WTC11 (cell line): ENCODE measurements around the gene LATS1. TPM values are rescaled to one million over a fixed set of nuclear protein-coding genes. Genes with fewer than 3 reads are reported as not detected.
A peak's percentile ranks its signal among the peaks of the same experiment; 100 is the strongest.

Experiments used
- ATAC-seq: fragments of 200-7000 bp; cut with Tn5 transposase; 2 replicates; pipeline ENCODE4 v1.10.0; 2021; ENCODE audit warnings: mild to moderate bottlenecking, moderate library complexity
- CTCF ChIA-PET: fragments of 300-600 bp; sonication (Branson Sonifier 250); formaldehyde crosslinking; loops from one replicate; lab custom pipeline; 2021; ENCODE audit warnings: antibody characterized with exemption; lab: Charles Lee
- POLR2A ChIA-PET: fragments of 350-600 bp; sonication (Branson Sonifier 250); formaldehyde crosslinking; loops from one replicate; lab custom pipeline; 2021; ENCODE audit warnings: antibody characterized with exemption; lab: Charles Lee
- DNase-seq: peaks from one replicate; pipeline ENCODE4 v3.0.0; 2021; ENCODE audit warnings: low spot score
- H3K27ac Mint-ChIP-seq: 2 replicates; pipeline ENCODE4 v1.8.0; 2021; ENCODE audit warnings: mixed read lengths
- H3K27me3 Mint-ChIP-seq: 2 replicates; pipeline ENCODE4 v1.8.0; 2021; ENCODE audit warnings: low read depth, mild to moderate bottlenecking, moderate library complexity, mixed read lengths
- H3K36me3 Mint-ChIP-seq: 2 replicates; pipeline ENCODE4 v1.8.0; 2021; ENCODE audit warnings: mixed read lengths
- H3K4me1 Mint-ChIP-seq: 2 replicates; pipeline ENCODE4 v1.8.0; 2022; ENCODE audit warnings: mixed read lengths
- H3K4me3 Mint-ChIP-seq: 2 replicates; pipeline ENCODE4 v1.8.0; 2021; ENCODE audit warnings: mild to moderate bottlenecking, moderate library complexity, mixed read lengths
- H3K9me3 Mint-ChIP-seq: 2 replicates; pipeline ENCODE4 v1.8.0; 2021; ENCODE audit warnings: mixed read lengths
- ELF4 ChIP-seq: sonication (generic); formaldehyde crosslinking; IDR thresholded peaks from 2 replicates; pipeline ENCODE4 v1.8.1; 2022; ENCODE audit warnings: low read depth, mild to moderate bottlenecking, moderate library complexity, missing genetic modification reagents
- GABPB1 ChIP-seq: sonication (generic); formaldehyde crosslinking; IDR thresholded peaks from 2 replicates; pipeline ENCODE4 v1.8.1; 2023; ENCODE audit warnings: mild to moderate bottlenecking, missing genetic modification reagents
- HMGA2 ChIP-seq: fragments of 250-450 bp; sonication (Bioruptor Pico); IDR thresholded peaks from 2 replicates; pipeline ENCODE4 v1.4.0; 2021; ENCODE audit warnings: mild to moderate bottlenecking, moderate library complexity
- JUN ChIP-seq: sonication (generic); formaldehyde crosslinking; IDR thresholded peaks from 2 replicates; pipeline ENCODE4 v1.8.0; 2023; ENCODE audit warnings: mild to moderate bottlenecking, missing genetic modification reagents
- MYBL2 ChIP-seq: sonication (generic); formaldehyde crosslinking; IDR thresholded peaks from 2 replicates; pipeline ENCODE4 v1.8.1; 2023; ENCODE audit warnings: mild to moderate bottlenecking, moderate library complexity, missing genetic modification reagents
- NFYB ChIP-seq: sonication (generic); formaldehyde crosslinking; conservative IDR thresholded peaks from 2 replicates; pipeline ENCODE4 v1.8.0; 2022; ENCODE audit warnings: low read depth, missing genetic modification reagents
- NR3C1 ChIP-seq: sonication (generic); formaldehyde crosslinking; conservative IDR thresholded peaks from 2 replicates; pipeline ENCODE4 v1.8.1; 2023; ENCODE audit warnings: low read depth, mild to moderate bottlenecking, missing genetic modification reagents
- total RNA-seq: library from RNA; stranded (reverse); gene quantifications from 3 replicates; pipeline ENCODE4 v1.2.3, GENCODE V29; 2021
- TF ChIP-seq, protein P1 (sequence below): sonication (generic); formaldehyde crosslinking; IDR thresholded peaks from 2 replicates; pipeline ENCODE4 v1.8.1; 2023; ENCODE audit warnings: mild to moderate bottlenecking, missing genetic modification reagents
- TF ChIP-seq, protein P2 (sequence below): fragments of 250-450 bp; sonication (Bioruptor Pico); IDR thresholded peaks from 2 replicates; pipeline ENCODE4 v1.9.0; 2021; ENCODE audit warnings: moderate library complexity, mild to moderate bottlenecking, inconsistent platforms, borderline replicate concordance
- TF ChIP-seq, protein P3 (sequence below): sonication (generic); formaldehyde crosslinking; conservative IDR thresholded peaks from 2 replicates; pipeline ENCODE4 v1.8.1; 2022; ENCODE audit warnings: mild to moderate bottlenecking, missing genetic modification reagents
- TF ChIP-seq, protein P4 (sequence below): sonication (generic); formaldehyde crosslinking; IDR thresholded peaks from 2 replicates; pipeline ENCODE4 v1.8.0; 2023; ENCODE audit warnings: missing genetic modification reagents, mild to moderate bottlenecking, borderline replicate concordance
- TF ChIP-seq, protein P5 (sequence below): fragments of 250-450 bp; sonication (Bioruptor Pico); conservative IDR thresholded peaks from 2 replicates; pipeline ENCODE4 v1.9.0; 2021; ENCODE audit warnings: mild to moderate bottlenecking

The LATS1 gene
- total RNA-seq, 1 experiment from 2014 or later, result 24.2 TPM

DNA sequence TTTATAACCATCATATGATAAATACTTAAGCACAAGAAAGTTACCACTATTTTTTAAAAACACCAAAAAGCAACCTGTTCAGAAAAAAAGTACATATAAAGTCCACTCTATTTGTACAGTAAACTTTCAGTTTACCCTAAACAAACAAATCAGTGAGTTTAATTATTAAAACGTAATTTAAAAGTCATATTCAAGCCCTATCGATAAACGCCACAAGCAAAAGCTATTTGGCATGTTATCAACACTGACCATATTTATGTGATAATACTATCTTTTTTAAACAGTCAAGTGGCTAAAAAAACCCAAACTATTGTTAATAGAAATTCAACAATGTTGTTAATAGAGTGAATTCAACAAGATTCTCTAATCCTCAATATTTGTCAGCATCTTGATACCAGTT, 71.3 kb downstream of the LATS1 start:
- TF ChIP-seq NFYB (CRISPR knock-in tag) (no peak), GABPB1 (CRISPR knock-in tag) (no peak)
- POLR2A ChIA-PET, result no interaction called here
- Mint-ChIP-seq H3K27me3 (no peaks in the 10 kb centered on the region), H3K36me3 (no peaks in the 10 kb centered on the region), H3K4me3 (peak overlapping the region; percentile 80), H3K4me1 (peaks cover 7% of the 10 kb centered on the region; the same call in 1 of the 2 replicates), H3K9me3 (peaks cover under 1% of the 10 kb centered on the region; the same call in 1 of the 2 replicates), H3K27ac (no peak overlapping the region)
- ATAC-seq (no peak), DNase-seq (no peak)
- CTCF ChIA-PET, result interaction anchor here (0.7 kb wide), 1 partner anchor 129 kb away, joined by 3 read pairs; no protein-coding TSS in a partner anchor

DNA sequence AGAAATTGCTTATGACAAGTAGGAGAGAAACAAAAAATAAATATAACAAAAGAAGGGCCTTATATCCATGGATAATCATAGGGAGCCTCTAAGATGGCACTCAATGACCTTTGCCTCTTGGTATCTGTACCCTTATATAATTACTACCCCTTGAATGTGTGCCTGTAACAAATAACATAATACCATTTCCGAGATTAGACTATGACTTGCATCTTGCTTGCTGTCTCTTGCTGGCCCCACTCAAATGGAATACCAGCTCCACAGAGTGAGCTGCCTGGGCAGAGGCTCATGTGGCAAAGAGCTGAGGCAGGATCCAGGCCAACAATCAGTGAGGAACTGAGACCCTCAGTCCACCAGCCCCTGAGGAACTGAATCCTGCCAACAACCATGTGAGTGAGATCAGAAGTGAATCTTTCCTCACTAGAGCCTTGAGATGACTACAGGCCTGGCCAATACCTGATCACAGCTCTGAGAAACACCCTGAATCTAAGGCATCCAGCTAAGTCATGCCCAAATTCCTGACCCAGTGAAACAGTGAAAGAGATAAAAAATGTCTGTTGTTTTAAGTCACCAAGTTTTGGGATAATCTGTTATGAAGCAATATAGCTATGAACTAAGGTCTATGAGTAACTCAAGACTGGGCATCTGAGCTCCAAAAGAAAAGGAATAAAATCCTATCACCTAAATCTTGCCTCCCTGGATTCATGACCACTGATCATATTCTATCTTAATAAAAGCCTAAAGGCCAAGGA, 74.9 kb downstream of the LATS1 start:
- H3K4me1 Mint-ChIP-seq, result peaks cover 7% of the 10 kb centered on the region; the same call in 1 of the 2 replicates
- CTCF ChIA-PET, result no interaction called here
- H3K27ac Mint-ChIP-seq, result peak overlapping the region; percentile 46; the same call in 1 of the 2 replicates
- no peak for DNase-seq
- TF ChIP-seq, protein P1, sequence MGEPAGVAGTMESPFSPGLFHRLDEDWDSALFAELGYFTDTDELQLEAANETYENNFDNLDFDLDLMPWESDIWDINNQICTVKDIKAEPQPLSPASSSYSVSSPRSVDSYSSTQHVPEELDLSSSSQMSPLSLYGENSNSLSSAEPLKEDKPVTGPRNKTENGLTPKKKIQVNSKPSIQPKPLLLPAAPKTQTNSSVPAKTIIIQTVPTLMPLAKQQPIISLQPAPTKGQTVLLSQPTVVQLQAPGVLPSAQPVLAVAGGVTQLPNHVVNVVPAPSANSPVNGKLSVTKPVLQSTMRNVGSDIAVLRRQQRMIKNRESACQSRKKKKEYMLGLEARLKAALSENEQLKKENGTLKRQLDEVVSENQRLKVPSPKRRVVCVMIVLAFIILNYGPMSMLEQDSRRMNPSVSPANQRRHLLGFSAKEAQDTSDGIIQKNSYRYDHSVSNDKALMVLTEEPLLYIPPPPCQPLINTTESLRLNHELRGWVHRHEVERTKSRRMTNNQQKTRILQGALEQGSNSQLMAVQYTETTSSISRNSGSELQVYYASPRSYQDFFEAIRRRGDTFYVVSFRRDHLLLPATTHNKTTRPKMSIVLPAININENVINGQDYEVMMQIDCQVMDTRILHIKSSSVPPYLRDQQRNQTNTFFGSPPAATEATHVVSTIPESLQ (CRISPR knock-in tag), result no peak
- TF ChIP-seq, protein P2, sequence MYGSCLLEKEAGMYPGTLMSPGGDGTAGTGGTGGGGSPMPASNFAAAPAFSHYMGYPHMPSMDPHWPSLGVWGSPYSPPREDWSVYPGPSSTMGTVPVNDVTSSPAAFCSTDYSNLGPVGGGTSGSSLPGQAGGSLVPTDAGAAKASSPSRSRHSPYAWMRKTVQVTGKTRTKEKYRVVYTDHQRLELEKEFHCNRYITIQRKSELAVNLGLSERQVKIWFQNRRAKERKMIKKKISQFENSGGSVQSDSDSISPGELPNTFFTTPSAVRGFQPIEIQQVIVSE, result no peak
- TF ChIP-seq, protein P3, sequence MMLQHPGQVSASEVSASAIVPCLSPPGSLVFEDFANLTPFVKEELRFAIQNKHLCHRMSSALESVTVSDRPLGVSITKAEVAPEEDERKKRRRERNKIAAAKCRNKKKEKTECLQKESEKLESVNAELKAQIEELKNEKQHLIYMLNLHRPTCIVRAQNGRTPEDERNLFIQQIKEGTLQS (CRISPR knock-in tag), result no peak
- TF ChIP-seq, protein P4, sequence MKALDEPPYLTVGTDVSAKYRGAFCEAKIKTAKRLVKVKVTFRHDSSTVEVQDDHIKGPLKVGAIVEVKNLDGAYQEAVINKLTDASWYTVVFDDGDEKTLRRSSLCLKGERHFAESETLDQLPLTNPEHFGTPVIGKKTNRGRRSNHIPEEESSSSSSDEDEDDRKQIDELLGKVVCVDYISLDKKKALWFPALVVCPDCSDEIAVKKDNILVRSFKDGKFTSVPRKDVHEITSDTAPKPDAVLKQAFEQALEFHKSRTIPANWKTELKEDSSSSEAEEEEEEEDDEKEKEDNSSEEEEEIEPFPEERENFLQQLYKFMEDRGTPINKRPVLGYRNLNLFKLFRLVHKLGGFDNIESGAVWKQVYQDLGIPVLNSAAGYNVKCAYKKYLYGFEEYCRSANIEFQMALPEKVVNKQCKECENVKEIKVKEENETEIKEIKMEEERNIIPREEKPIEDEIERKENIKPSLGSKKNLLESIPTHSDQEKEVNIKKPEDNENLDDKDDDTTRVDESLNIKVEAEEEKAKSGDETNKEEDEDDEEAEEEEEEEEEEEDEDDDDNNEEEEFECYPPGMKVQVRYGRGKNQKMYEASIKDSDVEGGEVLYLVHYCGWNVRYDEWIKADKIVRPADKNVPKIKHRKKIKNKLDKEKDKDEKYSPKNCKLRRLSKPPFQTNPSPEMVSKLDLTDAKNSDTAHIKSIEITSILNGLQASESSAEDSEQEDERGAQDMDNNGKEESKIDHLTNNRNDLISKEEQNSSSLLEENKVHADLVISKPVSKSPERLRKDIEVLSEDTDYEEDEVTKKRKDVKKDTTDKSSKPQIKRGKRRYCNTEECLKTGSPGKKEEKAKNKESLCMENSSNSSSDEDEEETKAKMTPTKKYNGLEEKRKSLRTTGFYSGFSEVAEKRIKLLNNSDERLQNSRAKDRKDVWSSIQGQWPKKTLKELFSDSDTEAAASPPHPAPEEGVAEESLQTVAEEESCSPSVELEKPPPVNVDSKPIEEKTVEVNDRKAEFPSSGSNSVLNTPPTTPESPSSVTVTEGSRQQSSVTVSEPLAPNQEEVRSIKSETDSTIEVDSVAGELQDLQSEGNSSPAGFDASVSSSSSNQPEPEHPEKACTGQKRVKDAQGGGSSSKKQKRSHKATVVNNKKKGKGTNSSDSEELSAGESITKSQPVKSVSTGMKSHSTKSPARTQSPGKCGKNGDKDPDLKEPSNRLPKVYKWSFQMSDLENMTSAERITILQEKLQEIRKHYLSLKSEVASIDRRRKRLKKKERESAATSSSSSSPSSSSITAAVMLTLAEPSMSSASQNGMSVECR (CRISPR knock-in tag), result no peak
- TF ChIP-seq NR3C1 (CRISPR knock-in tag) (no peak), JUN (CRISPR knock-in tag) (no peak), MYBL2 (CRISPR knock-in tag) (no peak), HMGA2 (CRISPR knock-in tag) (no peak), ELF4 (CRISPR knock-in tag) (no peak)
- TF ChIP-seq, protein P5, sequence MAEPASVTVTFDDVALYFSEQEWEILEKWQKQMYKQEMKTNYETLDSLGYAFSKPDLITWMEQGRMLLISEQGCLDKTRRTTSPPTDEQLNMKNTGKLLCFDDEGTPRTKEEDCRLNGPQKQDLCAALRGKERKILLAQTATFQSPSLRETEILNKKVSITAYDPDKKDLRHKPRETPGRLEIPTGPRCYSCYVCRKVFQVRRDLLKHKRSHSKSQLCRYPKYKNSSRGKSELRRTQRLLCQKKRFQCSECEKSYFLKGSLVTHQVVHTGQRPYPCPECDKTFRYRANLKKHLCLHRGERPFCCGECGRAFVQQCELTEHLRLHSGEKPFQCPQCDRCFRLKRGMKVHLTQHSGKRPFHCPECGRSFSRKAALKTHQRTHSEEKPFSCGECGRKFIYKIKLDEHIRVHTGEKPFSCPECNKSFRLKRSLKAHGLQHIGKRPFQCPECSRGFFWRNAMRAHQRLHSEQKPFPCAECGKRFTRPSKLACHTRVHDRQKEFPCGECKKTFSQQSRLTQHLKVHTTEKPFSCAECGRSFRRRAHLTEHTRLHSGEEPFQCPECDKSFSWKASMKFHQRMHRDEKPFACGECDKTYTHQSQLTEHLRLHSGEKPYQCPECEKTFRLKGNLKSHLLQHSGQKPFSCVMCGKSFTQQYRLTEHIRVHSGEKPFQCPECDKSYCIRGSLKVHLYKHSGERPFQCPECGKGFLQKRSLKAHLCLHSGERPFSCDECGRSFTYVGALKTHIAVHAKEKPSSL (CRISPR knock-in tag), result no peak
- TF ChIP-seq, all 79 proteins: peak for 0
- no peak for ATAC-seq
- Mint-ChIP-seq H3K36me3 (peaks cover 4% of the 10 kb centered on the region), H3K4me3 (no peak overlapping the region), H3K27me3 (no peaks in the 10 kb centered on the region), H3K9me3 (peaks cover 4% of the 10 kb centered on the region; the same call in 1 of the 2 replicates)
- POLR2A ChIA-PET, result no interaction called here
